Thyroid gland (tissue), 4 donors: ENCODE data around the gene ISM1.

ENCODE experiments used
- CTCF ChIP-seq, 6 experiments: fragments of 200-600 bp in 3 of 6; fragments of 450-650 bp in 3 of 6; sonication (generic) in 3 of 6; IDR thresholded peaks; one replicate each; pipeline ENCODE4 v1.5.1; 2016 to 2019; ENCODE audit warnings: antibody characterized with exemption in 6 of 6, mild to moderate bottlenecking in 2 of 6, inconsistent platforms in 1 of 6, moderate library complexity in 1 of 6
- POLR2A ChIP-seq, 2 donors: fragments of 450-650 bp; IDR thresholded peaks; one replicate each; pipeline ENCODE4 v1.6.1; 2017; ENCODE audit warnings: antibody characterized with exemption in 2 of 2, mild to moderate bottlenecking in 2 of 2, moderate library complexity in 1 of 2

GRCh38 chr20:13205425-13205824, 15.6 kb upstream of the ISM1 start:
- TF ChIP-seq CTCF (IDR thresholded peaks at IDR 0.05) (no peak), POLR2A (IDR thresholded peaks at IDR 0.05) (no peak)
